Endothelial cell of umbilical vein (primary cell): ENCODE results near the gene KRTAP10-1. TPM values are rescaled to one million over a fixed set of nuclear protein-coding genes. Genes with fewer than 3 reads are reported as not detected.

Experiments used
- BruUV-seq: library from RNA; stranded (reverse); fragments of 400-500 nt; replicated peaks from 2 replicates; lab custom pipeline; 2021; lab: Mats Ljungman, UMichigan
- CTCF ChIA-PET: fragments of 300-600, 350-600 bp; sonication (Branson Sonifier 250); formaldehyde crosslinking; loops from one replicate; lab custom pipeline; 2021; ENCODE audit warnings: antibody characterized with exemption, inconsistent platforms; lab: Charles Lee
- POLR2A ChIA-PET: fragments of 300-600, 350-600 bp; sonication (Branson Sonifier 250); formaldehyde crosslinking; loops from one replicate; lab custom pipeline; 2021; ENCODE audit warnings: antibody characterized with exemption, inconsistent platforms; lab: Charles Lee
- DNase-seq: peaks from one replicate; pipeline ENCODE4 v3.0.0-alpha.2; 2011; ENCODE audit warnings: low read depth, low spot score
- FAIRE-seq: peaks from 2 replicates; lab custom pipeline; 2011; peaks lifted over from hg19 to GRCh38; lab: Jason Lieb, UNC
- H2AFZ ChIP-seq: 2 replicates; pipeline ENCODE4 v1.6.0; 2012; ENCODE audit warnings: low read depth, low read length, control low read depth, inconsistent platforms
- H3K27ac ChIP-seq: 2 replicates; pipeline ENCODE4 v1.5.1; 2011; ENCODE audit warnings: low read depth, mild to moderate bottlenecking, control low read depth, low read length, moderate library complexity; ENCODE audit not compliant: insufficient read depth
- H3K27me3 ChIP-seq, 2 experiments: 2 replicates each; pipeline versions ENCODE4 v1.6.0 to v1.6.1; 2011; ENCODE audit warnings: low read length in 2 of 2, mixed read lengths in 1 of 2; ENCODE audit not compliant: control insufficient read depth in 2 of 2, insufficient read depth in 2 of 2
- H3K36me3 ChIP-seq, 2 experiments: 2 replicates in 1 of 2; 3 replicates in 1 of 2; pipeline ENCODE4 v1.5.1; 2011; ENCODE audit warnings: low read length in 2 of 2, mild to moderate bottlenecking in 1 of 2, moderate library complexity in 1 of 2; ENCODE audit not compliant: control insufficient read depth in 2 of 2, insufficient read depth in 2 of 2; ENCODE audit errors: extremely low read depth in 1 of 2
- H3K4me1 ChIP-seq: 3 replicates; pipeline ENCODE4 v1.5.1; 2011; ENCODE audit warnings: mild to moderate bottlenecking, low read length; ENCODE audit not compliant: control insufficient read depth, insufficient read depth; ENCODE audit errors: extremely low read depth
- H3K4me2 ChIP-seq: 2 replicates; pipeline ENCODE4 v1.6.1; 2011; ENCODE audit warnings: low read length, control low read depth, mixed read lengths; ENCODE audit not compliant: insufficient read depth
- H3K4me3 ChIP-seq, 3 experiments: fragments of 200-600 bp in 1 of 3; sonication (generic), shearing (Covaris generic) in 1 of 3; replicated peaks in 1 of 3; 2 replicates each; pipeline ENCODE4 v1.5.1; 2011 to 2016; ENCODE audit warnings: control low read depth in 3 of 3, low read length in 3 of 3, mild to moderate bottlenecking in 2 of 3, inconsistent platforms in 1 of 3, low read depth in 1 of 3, moderate library complexity in 1 of 3; ENCODE audit not compliant: insufficient read depth in 1 of 3
- H3K79me2 ChIP-seq: 2 replicates; pipeline ENCODE4 v1.6.0; 2012; ENCODE audit warnings: low read length, inconsistent platforms; ENCODE audit not compliant: control insufficient read depth, insufficient read depth
- H3K9ac ChIP-seq: replicated peaks from 2 replicates; pipeline ENCODE3; 2011; ENCODE audit warnings: low read length, control low read depth; ENCODE audit not compliant: insufficient read depth; ENCODE audit errors: extremely low read depth
- H3K9me1 ChIP-seq: replicated peaks from 3 replicates; pipeline ENCODE4 v1.6.0; 2011; ENCODE audit warnings: mild to moderate bottlenecking, low read length; ENCODE audit not compliant: control insufficient read depth, insufficient read depth; ENCODE audit errors: extremely low read depth
- H3K9me3 ChIP-seq: replicated peaks from 2 replicates; pipeline ENCODE4 v1.5.1; 2012; ENCODE audit warnings: low read length, inconsistent platforms; ENCODE audit not compliant: control insufficient read depth, insufficient read depth
- H4K20me1 ChIP-seq: replicated peaks from 2 replicates; pipeline ENCODE3; 2011; ENCODE audit warnings: mild to moderate bottlenecking, low read length; ENCODE audit not compliant: control insufficient read depth, insufficient read depth; ENCODE audit errors: extremely low read depth
- CTCF ChIP-seq, 2 donors: IDR thresholded peaks; 1 replicate in 1 of 2; 2 replicates in 1 of 2; pipeline ENCODE4 v1.5.1; 2011; ENCODE audit warnings: low read length in 2 of 2, mild to moderate bottlenecking in 2 of 2, moderate library complexity in 2 of 2, control low read depth in 1 of 2, inconsistent platforms in 1 of 2, low read depth in 1 of 2; ENCODE audit not compliant: insufficient read depth in 1 of 2; ENCODE audit errors: extremely low read depth in 1 of 2
- MYC ChIP-seq: IDR thresholded peaks from one replicate; pipeline ENCODE4 v1.6.1; 2011; ENCODE audit warnings: mild to moderate bottlenecking, low read depth, low read length
- POLR2A ChIP-seq: IDR thresholded peaks from 2 replicates; pipeline ENCODE4 v1.6.1; 2012; ENCODE audit warnings: low read depth, mild to moderate bottlenecking, control low read depth, low read length
- POLR2AphosphoS5 ChIP-seq: IDR thresholded peaks from 2 replicates; pipeline ENCODE4 v1.6.1; 2012; ENCODE audit warnings: low read depth, mild to moderate bottlenecking, control low read depth, low read length, moderate library complexity; ENCODE audit not compliant: insufficient read depth
- dilution Hi-C: fragments of 300-500 bp; cut with MboI; formaldehyde crosslinking; loops from one replicate; pipeline ENCODE4 v1.15.0; 2019; ENCODE audit warnings: low sequenced_read_pairs; ENCODE audit not compliant: extremely low pct_ligation_motif_present
- intact Hi-C: fragments of 100-400 bp; cut with micrococcal nuclease; formaldehyde crosslinking; loops from one replicate; pipeline ENCODE4 v1.10.0; 2022
- polyA plus RNA-seq, 4 experiments: library from polyadenylated mRNA; depleted of rRNA in 3 of 4; stranded (reverse) in 3 of 4; unstranded in 1 of 4; fragments of >200 nt; gene quantifications; 2 replicates each; pipeline versions ENCODE4 v1.2.1 to v1.2.3, GENCODE V29; 2011 to 2012; ENCODE audit warnings: missing spikeins in 1 of 4
- total RNA-seq: library from RNA; stranded (reverse); gene quantifications from 2 replicates; pipeline ENCODE4 v1.2.3, GENCODE V29; 2021

KRTAP10-1 gene
- total and polyA plus RNA-seq, 2 donors (not counting 3 experiments of a cell fraction or from before 2014, with no cell fraction given) = not detected

- Histone ChIP-seq H3K27me3 (no peaks in the 10 kb centered on the region), H3K9ac (no peak overlapping the region), H3K4me3 (no peak overlapping the region), H3K9me3 (no peaks in the 10 kb centered on the region), H3K79me2 (no peaks in the 10 kb centered on the region), H3K27ac (no peak overlapping the region), H3K4me2 (no peak overlapping the region), H3K9me1 (no peaks in the 10 kb centered on the region), H4K20me1 (no peaks in the 10 kb centered on the region), H3K36me3 (no peaks in the 10 kb centered on the region), H3K4me1 (no peaks in the 10 kb centered on the region), H2AFZ (no peak overlapping the region)
- BruUV-seq = no TSS peak
- ChIA-PET POLR2A (no interaction called here), CTCF (no interaction called here)
- TF ChIP-seq POLR2A (no peak), MYC (no peak), POLR2AphosphoS5 (no peak), CTCF (IDR thresholded peaks at IDR 0.05; ENCODE audit: extremely low read depth in 1 of 2, insufficient read depth in 1 of 2, low read depth in 1 of 2, low read length in 2 of 2) (no peak)
- intact Hi-C loops (no loop called here), dilution Hi-C loops (no loop called here)
- FAIRE-seq (no peak), DNase-seq (no peak)
These were observed 17.9 kb downstream of the KRTAP10-1 start for GRCh38 chr21:44521928-44522752.
